DMS 273 treated with DMSO at 0.1 percent for 48 hours (cell line): ENCODE data around the gene LMF1.

Experiments
- DNase-seq: peaks from one replicate; lab custom pipeline; 2025; lab: John Stamatoyannopoulos, UW

LMF1 gene

DNA sequence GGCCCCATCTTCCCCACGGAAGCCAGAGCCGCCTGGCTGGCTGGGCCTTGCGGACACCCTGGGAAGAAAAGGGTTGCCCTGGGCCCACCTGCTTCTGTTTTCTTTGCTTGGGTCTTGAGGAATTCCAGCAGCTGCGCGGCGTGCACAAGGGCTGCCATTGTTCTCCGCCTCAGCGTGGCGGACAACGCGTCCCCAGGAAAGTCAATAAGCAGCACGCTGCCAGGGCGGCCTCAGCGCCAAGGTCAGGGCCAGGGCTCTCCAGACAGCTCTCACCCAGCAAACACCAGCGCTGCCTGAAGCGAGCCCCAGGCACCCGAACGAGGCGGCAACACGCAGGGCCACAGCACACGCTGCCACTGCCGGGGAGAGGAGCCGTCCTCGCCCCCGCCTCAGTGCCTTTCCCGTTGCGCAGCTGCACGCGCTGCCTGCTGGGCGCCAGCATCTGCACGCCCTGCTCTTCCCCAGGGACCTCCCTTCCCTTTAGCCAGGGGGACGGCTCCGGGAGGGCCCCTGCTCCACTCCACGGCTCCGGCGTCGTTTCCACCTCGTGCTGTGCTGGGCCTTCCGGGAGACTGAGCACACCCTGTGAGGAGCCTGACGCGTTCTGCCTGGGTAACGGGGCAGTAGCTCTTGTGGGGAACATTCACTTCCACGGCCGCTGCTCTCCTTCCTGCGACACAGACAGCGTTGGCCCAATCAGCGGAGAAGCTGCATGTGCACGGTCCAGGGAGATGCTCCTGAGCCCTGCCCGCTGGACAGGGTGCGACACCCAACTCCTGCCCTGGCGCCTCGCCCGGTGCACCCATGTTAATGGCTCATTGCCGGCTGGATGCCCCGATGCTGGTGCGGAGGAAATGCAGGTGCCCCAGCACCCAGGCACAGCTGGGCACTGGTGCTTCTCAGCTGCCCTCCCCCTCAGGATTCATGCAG is 57.8 kb downstream of the LMF1 start:
- DNase-seq: no peak

DNA sequence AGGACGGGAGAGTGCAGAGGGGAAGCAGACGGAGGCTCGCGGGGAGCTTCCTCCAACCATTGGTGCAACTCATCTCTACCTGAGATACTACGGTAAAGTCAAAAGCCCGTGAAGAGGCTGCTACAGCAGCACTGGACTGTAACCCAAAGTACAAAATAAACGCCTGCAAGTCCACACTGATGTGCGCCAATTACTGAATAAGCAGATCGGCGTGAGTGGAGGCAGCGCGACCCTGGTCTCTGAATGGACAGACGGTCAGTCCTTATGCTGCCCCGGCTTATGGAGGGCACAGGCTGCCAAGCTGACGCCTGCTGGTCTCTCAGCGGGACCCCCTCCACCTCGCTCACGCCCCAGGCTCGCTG is 58.5 kb downstream of the LMF1 start:
- DNase-seq: no peak

DNA sequence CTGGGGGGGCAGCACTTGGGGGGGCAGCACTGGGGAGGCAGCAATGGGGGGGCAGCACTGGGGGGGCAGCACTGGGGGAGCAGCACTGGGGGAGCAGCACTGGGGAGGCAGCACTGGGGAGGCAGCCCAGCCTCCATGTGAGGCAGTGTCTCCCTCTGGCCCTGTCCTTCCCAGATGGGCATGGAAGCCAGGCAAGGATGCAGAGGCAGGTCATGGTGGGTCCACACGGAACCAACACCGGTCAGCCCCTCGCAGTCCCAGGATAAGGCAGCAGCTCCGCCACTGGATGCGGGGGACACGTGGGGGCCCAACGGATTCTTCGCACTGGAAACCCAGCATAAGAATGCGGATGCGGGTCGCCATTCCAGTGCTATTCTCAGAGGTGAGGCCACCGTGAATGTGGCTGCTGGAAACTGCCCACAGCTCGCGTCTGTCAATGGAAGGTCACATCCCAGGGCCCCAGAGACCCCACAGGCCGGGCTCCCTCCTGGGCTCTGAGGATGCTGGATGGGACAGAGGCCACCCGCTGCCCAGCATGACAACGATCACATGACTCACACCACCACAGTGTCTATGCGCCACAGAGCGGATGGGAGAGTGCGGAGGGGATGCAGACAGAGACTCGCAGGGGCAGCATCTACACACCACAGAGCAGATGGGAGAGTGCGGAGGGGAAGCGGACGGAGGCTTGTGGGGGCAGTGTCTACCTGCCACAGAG is 59.0 kb downstream of the LMF1 start:
- no peak for DNase-seq

DNA sequence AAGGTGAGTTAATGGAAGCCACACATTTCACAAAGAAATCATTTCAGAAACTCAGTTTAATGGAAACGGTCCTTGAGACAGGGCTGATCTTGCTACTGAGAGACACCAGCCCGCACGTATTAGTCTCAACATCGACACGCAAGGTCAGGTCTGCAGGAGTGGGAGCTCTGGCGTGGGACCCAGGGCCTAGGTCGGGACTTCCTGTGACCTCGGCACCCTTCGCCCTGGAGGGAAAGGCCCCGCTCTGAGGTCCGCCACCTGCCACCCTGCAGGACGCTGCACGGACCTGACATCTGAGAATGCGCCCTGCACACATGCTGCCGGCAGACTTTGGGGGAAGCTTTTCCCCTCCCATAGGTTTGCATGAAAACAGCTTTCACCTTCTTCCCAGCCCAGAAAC is 59.7 kb downstream of the LMF1 start:
- DNase-seq: no peak

GRCh38 chr16:910181-910580 is 60.6 kb downstream of the LMF1 start:
- no peak for DNase-seq

GRCh38 chr16:909281-910000 is 61.3 kb downstream of the LMF1 start:
- no peak for DNase-seq

DNA sequence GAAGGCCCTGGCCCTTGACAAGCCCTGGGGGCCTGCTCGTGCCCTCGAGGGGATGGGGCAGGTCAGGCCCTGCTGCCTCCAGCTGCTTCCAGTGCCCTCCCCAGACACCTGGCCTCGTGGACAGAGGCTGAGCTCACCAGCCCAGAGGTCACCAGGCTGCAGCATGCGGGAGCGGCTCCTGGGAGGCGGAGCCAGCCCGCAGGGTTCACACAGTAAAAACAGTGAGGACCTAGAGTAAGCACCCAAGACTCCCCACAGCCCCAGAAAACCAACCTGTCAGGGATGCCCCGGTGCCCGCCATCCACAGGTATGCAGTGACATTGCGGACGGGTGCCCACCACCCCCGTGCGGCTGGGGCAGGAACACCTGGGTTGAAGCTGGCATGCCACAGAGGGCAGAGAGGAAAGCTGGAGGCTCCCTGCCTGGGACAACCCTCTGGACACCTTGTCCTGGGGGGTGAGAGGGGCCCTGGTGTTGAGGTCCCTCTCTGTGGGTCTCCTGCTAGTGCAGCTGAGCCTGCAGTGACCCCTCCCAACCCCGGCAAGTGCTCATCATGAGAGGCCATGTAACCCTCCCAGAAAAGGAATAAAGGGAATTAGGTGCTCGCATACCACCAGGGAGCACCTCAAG is 62.1 kb downstream of the LMF1 start:
- DNase-seq: no peak

DNA sequence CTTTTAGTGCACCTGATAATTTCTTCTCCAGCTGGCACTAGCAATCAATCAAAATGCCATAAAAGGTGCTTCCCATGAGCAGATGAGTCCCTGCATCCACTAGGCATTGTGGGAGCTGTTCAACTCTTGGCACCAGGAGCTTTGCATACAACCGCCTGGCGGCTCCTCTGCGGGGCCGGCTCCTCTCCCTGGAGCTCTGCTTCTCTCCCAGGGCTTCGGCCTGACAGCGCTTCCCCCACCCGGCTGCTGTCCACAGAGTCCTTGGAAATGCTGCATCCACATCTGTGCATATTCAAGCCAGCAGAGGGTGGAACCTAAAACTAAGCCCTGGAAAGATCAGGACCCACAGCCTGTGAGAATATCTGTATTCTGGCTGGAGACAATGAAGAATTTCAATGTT is 62.9 kb downstream of the LMF1 start:
- no peak for DNase-seq

- no peak for DNase-seq
Measured at GRCh38 chr16:907361-907760, 63.4 kb downstream of the LMF1 start.

- no peak for DNase-seq
Measured at GRCh38 chr16:906296-906695, 64.5 kb downstream of the LMF1 start.

GRCh38 chr16:901715-902601 is 68.8 kb downstream of the LMF1 start:
- no peak for DNase-seq

DNA sequence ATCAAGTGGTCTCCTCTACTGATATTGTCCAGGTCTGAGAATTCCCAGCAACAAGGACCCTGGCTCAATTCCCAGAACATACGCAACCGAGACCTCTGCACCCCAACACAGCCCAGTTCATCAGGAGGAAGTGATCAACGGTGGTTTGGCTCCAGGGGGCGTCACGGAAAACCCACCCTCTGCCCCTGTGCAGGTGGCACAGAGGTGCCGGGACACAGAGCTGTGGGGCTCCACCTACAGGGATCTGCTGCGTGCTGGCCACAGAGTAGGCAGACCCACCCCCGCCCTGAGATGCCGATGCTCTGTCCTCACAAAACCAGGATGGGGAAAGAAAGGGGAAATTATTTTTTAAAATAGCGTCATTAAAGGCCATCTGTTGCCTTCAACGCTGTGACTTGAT is 69.6 kb downstream of the LMF1 start:
- no peak for DNase-seq

- DNase-seq: no peak
Measured at GRCh38 chr16:900211-900610, 70.6 kb downstream of the LMF1 start.

DNA sequence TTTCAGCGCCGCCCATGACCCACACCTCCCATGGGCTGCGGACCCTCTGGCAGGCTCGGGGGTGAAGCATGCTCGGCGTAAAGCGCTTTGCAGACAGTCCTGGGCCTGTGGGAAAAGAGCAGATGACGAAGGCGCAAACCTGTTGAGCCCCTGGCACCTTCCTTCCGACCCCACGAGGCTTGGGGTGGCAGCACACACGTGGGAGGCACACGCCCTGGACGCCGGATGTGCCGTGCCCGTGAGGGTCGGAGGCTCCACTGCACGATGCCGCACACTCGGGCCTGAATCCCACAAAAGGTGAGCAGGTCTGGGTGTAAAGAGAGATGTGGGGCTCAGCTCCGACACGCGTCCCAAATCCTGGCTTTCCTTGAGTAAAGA is 71.1 kb downstream of the LMF1 start:
- DNase-seq: no peak

- no peak for DNase-seq
Measured at GRCh38 chr16:898761-899682, 71.8 kb downstream of the LMF1 start.

GRCh38 chr16:898216-898615 is 72.6 kb downstream of the LMF1 start:
- DNase-seq: no peak

- DNase-seq: no peak
Measured at GRCh38 chr16:897701-898100, 73.1 kb downstream of the LMF1 start.

DNA sequence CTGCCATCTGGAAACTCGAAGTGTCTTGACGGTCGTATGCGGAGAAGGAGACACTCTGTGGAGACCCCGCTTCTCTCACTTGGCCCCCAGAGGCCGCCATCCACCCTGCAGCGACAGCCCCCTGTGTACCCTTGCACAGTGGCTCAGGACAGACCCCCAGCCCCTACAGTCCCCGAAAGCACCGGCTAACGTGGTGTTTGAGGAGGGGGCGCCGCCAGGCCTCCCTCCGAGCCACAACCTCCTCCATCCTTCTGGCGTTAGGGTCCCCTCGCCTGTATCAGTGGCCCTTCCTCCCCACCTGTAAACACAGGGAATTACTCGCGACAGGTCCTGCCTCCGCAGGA is 73.6 kb downstream of the LMF1 start:
- no peak for DNase-seq

DNA sequence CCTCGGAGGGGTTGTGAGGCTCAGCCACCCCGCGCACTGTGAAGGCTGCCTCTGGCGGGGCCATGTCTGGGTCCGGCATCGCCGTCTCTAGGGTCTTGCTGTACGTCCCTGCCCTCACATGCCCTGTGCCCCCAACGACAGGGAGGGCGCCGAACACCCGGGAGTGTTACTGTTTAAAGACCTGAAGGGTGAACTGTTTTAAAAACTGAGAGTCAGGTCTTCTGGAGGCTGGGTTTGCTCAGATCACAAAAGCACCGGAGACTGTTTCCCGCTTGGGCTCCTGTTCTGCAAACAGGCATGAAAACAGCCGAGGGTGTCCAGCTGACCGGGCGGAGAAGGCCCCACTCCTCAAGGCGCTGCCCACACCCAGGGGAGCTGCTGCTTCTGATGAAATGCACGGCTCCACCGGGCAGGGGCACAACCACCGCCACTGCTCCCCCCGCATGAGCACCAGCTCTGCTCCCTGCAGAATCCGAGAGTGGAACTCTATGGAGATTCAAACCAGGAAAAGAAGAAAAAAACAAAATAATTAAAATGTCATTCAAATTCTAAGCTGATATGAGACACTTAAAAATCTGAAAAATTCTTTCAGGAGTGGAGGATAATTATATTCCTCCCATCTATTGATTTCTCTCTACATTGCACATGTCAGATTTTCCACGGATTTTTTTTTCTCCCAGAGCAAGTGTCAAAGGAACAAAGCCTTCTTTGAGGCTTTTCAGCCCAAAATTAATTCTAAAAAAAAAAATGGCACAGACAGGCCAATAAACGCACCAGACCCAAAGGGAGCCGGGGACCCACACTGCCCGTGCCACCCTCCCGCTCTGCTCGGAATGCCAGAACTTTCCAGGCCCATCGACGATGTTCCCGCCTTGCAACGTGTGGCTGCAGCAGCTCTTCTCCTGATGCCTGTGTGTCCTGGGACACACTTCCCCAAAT is 74.3 kb downstream of the LMF1 start:
- DNase-seq: no peak
